Measurements from ENCODE around the gene GYPA.
"Not testable (repeated sequence)": the region's sequence is repeated elsewhere in the genome, so short reads cannot be mapped to it uniquely, and the experiment has no call there.

The GYPA gene

DNA sequence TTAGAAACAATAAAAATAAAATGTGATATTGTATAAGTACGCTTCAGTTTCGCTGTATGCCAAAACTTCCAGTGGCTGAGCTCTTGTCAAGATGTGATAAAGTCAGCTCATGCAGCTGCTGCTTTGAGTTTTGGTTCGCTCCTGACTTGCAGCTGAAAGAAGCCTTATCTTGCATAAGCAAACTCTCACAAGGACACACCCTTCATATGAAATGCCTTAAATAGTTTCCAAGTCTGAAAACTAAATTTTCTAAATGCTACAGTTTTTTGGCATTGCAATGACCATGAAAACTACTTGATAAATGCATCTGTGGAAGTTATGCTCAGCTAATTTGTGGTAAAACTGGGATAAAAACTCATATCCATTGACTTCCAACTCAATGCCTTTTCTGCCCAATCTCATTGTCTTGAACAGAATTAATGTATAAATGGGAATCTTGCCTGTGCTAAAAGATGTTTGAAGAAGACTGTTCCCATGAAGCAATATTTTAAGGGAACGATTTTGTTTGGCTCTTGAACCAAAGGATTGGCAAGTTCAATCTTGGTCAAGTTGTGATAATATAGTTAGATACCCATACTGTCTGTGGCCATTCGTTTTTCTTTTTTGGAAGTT lies 11.7 kb downstream of the GYPA start:
- DNase-seq = not testable (repeated sequence)

DNA sequence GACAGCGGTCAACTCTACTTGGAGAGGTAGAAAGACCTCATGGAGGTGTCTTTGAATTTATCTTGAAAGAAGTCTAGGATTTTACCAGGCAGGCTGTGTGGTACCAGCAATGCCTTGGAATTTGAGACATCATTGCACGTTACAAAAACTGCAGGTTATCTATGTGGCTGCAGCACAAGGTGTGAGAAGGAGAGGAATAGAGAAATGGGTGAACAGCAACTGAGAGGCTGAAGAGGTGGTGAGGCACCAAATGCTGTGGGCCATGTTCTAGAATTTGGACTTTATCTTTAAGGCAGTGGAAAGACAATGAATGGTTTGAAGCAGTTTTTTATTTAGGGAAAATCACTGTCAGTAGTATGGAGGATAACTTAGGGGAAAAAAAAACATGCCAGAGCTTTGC lies 15.4 kb downstream of the GYPA start:
- DNase-seq = not testable (repeated sequence)

DNA sequence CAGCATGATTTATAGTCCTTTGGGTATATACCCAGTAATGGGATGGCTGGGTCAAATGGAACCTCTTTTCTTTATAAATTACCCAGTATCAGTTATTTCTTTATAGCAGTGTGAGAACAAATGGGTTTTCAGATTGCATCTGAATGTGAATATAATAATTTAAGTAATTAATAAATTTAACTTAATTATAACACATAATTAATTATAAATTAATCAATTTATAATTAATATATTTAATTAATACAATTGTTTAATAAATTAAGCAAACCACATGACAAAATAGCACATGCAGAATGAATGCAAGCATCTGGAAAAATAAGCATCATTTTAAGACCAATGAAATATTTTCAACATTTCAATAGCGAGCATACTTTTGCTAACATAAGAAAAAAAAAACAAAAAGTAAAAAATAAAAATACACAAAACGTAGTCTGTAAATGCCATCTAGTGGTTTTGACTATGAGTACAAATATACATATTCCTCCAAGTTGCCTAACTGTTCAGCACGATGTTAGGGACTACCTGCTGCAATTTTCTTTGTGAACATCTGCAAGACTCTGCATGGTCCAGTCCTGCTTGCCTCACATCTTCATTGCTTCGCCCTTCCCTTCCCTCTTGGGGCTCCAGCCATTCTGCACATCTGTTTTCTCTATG lies 16.4 kb downstream of the GYPA start:
- not testable (repeated sequence) for DNase-seq

DNA sequence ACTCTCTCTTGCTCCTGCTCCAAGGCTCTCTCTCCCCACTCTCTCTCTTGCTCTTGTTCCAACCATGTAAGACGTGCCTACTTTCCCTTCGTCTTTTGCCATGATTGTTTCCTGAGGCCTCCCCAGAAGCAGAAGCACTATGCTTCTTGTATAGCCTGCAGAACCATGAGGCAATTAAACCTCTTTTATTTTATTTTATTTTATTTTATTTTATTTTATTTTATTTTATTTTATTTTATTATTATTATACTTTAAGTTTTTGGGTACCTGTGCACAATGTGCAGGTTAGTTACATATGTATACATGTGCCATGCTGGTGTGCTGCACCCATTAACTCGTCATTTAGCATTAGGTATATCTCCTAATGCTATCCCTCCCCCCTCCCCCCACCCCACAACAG lies 17.2 kb downstream of the GYPA start:
- DNase-seq = not testable (repeated sequence)

DNA sequence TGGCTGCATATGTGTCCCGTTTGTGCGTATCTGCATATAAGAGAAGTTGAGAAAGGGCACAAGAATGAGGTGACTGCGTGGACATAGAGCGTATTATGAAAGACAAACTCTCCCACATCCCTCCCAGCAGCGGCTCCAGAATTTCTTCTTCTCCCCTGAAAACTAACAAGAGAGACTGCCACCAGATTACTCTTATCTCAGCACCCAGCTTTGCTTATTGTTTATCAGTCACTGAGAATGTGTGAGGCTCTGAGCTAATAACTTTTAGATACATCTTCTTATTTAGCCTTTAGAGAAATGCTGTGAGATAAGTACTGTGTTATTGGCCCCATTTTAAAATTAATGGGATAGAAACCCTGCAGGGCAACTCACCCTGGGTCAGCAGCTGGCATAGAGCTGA lies 20.8 kb downstream of the GYPA start:
- not testable (repeated sequence) for DNase-seq

DNA sequence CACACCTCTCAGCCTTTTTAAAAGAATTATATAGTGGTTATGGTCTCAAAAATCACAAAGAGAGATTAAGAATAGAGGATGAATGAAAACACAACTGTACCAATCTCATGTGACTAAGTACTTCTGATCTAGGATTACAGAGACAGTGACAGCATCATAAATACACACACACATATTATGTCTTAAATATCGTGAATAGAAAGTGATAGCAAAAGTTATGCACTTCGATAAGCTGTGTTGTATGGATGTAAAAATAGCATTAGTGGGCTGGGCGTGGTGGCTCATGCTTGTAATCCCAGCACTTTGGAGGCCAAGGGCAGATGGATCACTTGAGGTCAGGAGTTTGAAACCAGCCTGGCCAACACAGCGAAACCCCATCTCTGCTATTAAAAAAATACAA lies 25.0 kb downstream of the GYPA start:
- no peak for DNase-seq

DNA sequence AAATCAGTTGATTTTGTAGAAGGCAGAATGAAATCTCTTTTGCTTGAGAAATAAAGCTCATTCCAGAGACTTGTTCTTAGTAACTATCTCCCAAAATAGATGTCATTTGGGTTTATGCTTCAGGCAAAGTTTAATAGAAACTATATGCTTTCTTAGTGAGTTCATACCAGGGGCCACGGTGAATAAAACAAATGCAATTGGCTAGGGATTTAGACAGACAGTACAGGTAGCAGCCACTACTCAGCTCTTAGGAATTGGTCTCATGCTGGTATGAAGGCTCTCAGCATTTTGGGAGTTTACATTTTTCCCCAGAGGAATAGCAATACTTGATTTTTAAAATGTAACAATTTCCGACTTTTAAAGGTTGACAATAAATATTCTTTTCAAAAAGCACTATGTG lies 27.0 kb downstream of the GYPA start:
- no peak for DNase-seq

DNA sequence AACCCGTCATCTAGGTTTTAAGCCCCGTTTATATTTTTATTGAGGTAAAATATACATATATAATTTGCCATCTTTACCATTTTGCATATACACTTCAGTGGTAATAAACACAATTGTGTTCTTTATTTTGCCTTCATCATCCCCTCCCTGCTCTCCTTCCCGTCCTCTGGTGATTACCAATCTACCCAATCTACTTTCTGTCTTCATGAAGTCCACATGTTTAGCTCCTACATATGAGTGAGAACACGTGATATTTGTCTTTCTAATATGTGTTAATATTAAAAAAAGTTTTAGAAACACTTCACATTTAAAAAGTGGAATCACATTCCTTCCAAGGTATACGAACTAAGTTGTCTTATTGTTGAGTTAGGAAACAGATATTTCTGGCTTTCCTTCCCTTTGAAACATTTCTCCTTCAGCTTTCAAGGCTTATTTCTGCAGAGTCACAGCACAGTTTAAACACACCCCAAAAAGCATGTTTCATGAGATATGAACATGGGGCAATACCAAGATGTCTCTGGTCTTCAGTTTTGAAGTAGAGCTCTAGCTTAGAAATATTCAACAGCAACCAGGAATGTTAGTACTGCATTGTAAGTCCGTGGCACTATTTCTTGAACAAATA lies 35.9 kb downstream of the GYPA start:
- no peak for DNase-seq

DNA sequence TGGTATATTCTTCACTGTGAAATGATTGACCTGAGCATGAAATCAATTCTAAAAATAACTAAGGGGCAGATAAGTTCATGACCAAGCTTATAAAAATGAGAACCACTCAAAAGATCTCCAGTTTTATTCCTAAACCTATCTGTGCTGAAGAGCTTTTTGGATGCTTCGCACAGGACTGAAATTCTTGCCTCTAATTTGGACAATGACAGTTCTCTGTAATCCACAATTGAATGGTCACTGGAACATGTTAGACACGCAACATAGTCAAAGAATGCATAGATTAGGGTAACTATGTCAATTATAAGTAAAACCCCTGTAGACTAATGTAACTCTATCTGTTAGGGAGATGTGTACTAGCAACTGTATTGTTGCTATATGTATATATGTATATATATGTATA lies 42.7 kb downstream of the GYPA start:
- not testable (repeated sequence) for DNase-seq

DNA sequence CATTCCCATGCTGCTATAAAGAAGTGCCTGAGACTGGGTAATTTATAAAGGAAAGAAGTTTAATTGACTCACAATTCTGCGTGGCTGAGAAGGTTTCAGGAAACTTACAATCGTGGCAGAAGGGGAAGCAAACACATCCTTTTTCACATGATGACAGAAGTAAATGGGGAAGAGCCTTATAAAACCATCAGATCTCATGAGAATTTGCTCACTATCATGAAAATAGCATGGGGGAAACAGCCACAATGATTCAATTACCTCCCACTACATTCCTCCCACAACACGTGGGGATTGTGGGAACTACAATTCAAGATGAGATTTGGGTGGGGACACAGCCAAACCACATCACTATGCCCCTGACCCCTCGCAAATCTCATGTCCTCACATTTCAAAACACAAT lies 46.5 kb downstream of the GYPA start:
- DNase-seq = not testable (repeated sequence)

DNA sequence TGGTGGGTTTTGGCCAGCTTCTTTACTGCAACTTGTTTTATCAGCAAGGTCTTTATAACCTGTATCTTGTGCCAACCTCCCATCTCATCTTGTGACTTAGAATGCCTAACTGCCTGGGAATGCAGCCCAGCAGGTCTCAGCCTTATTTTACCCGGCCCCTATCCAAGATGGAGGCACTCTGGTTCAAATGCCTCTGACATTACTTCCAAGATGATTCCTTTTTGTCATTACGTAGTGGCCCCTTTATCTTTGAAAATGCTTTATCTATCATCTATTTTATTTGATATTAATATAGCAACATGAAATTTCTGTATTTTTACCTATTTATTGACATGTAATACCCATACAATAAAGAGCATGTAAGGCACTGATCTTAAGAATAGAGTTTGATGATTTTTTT lies 49.3 kb downstream of the GYPA start:
- not testable (repeated sequence) for DNase-seq

DNA sequence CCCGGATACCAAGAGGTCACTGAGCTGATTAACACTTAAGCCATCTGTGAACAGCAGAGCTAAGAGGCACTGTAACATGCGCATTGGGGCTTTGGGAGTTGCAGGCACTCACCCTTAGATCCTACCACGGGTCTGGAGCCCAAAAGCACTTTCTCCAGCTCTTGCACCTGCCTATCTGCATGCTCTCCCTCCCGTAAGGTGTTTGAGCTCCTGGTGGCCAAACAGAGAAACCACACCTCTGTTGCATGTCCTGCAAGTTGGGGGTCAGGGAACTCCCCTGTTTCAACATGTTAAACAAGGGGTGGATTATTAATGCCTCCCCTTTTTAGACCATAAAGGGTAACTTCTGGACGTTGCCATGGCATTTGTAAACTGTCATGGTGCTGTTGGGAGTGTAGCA lies 49.8 kb downstream of the GYPA start:
- no peak for DNase-seq

DNA sequence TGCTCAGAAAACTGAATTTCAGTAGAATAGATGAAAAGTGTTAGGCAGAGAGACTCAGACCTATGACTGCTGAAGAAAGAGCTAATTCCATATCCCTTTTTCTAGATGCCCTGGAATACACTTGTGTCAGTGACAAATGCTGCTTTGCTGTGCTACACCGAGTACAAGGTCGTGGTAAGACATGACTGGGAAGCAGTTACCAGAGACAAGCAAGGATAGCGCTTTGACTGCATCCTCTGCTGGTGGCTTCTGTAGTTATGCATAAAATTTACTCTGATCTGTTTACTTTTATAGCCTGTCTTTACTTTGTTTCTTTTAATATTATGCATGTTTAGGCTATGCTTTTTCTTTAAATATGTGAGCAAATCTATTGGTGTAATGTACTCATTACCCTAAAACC lies 58.5 kb downstream of the GYPA start:
- DNase-seq = not testable (repeated sequence)

DNA sequence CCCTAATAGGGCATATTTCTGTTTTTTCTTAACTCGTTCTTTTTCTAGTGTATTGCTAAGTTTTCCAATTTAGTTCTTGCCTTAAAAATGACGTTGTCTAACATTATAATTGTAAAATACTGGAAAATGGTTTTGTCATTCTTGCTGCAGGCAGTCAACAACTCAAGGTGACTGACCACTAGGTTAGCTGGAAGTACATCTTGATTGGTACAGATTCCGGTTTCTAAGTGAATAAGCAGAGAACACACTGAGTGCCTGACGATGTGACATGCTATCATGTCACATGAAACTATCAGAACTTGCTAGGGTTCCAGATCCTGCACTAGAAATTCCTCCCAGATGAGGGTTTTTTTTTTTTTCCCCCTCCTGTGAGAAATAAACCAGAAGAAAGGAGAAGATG lies 60.4 kb downstream of the GYPA start:
- not testable (repeated sequence) for DNase-seq

DNA sequence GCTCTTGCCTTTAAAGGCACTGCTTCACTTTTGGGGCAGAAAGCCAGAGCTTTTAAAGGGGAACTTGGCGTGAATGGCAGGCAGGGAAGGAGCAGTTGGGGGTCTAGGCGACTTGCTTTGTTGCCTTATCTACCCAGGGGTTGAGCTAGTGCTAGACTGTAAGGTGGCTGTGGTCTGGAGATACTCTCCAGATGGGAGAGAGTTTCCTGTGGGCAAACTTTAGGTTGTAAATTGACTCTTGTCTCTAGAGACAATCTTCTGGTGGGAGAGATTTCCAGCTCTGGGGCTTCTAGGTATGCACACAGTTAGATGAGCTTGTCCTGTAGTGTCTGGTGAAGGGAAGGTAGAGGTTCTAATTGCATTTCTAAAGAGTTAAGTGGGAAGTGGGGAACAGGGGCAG lies 61.8 kb downstream of the GYPA start:
- DNase-seq = not testable (repeated sequence)

DNA sequence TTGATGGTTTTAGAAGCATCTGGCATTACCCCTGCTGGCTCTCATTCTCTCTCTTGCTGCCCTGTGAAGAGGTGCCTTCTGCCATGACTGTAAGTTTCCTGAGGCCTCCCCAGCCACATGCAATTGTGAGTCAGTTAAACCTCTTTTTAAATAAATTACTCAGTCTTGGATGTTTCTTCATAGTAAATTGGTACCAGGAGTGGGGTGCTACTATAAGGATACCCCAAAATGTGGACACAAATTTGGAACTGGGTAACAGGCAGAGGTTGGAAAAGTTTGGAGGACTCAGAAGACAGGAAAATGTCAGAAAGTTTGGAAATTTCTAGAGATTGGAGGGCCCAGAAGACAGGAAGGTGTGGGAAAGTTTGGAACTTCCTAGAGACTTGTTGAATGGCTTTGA lies 79.0 kb downstream of the GYPA start:
- not testable (repeated sequence) for DNase-seq

DNA sequence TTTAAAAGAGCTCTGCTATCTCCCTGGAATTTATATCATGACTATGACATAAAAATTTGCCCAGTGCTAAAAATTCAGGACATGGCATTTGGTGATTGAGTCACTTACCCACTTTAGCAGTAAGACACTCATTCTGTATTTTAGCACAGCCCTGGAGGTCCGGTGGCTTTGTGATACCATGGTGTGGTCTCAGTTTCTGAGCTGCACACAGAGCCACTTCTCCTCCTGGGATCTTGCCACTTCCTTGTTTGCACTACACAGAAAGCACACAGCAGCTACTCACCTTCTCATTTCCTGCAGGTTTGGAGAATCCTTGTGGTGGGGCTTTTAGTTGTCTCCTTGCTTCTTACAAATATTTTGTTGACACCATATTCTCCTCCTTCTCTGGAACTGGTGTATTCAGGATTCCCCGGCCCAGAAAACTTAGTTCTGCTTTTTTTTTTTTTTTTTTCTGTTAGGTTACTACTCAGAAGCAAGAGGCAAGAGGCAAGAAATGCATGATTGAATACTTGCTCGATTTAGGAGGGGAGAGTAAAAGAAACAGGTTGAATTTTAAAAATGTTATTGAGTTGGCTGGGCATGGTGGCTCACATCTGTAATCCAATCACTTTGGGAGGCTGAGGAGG lies 80.2 kb downstream of the GYPA start:
- DNase-seq = not testable (repeated sequence)
